HEK293T (cell line): ENCODE data around the gene ZNF710.
"Not testable (repeated sequence)": the region's sequence is repeated elsewhere in the genome, so short reads cannot be mapped to it uniquely, and the experiment has no call there.

Experiments used
- CTCF ChIA-PET: fragments of 350-600 bp; formaldehyde crosslinking; extraction: SDS; loops from one replicate; lab custom pipeline; 2021; ENCODE audit warnings: antibody characterized with exemption, inconsistent platforms; lab: Yijun Ruan, JAX
- POLR2A ChIA-PET: fragments of 350-600 bp; formaldehyde crosslinking; extraction: SDS; loops from one replicate; lab custom pipeline; 2020; ENCODE audit warnings: antibody characterized with exemption, inconsistent platforms; lab: Yijun Ruan, JAX
- DNase-seq: peaks from one replicate; pipeline ENCODE4 v3.0.0; 2012; ENCODE audit warnings: mixed read lengths; ENCODE audit errors: extremely low spot score
- ARNT ChIP-seq: fragments of 450-650 bp; IDR thresholded peaks from 2 replicates; pipeline ENCODE4 v1.6.1; 2017; ENCODE audit warnings: mild to moderate bottlenecking
- BHLHE40 ChIP-seq: fragments of 450-650 bp; IDR thresholded peaks from 2 replicates; pipeline ENCODE4 v1.6.1; 2016; ENCODE audit warnings: mild to moderate bottlenecking, moderate library complexity, borderline replicate concordance
- CTBP1 ChIP-seq: fragments of 450-650 bp; IDR thresholded peaks from 2 replicates; pipeline ENCODE4 v1.6.1; 2016; ENCODE audit warnings: borderline replicate concordance
- ELF4 ChIP-seq: fragments of 450-650 bp; IDR thresholded peaks from 2 replicates; pipeline ENCODE4 v1.6.1; 2017; ENCODE audit warnings: antibody characterized with exemption
- FOXA1 ChIP-seq: fragments of 450-650 bp; IDR thresholded peaks from 2 replicates; pipeline ENCODE4 v1.6.1; 2016; ENCODE audit warnings: mild to moderate bottlenecking
- FOXK2 ChIP-seq: fragments of 450-650 bp; IDR thresholded peaks from 2 replicates; pipeline ENCODE4 v1.6.1; 2016; ENCODE audit warnings: mild to moderate bottlenecking
- FOXM1 ChIP-seq: fragments of 450-650 bp; IDR thresholded peaks from 2 replicates; pipeline ENCODE4 v1.6.1; 2017; ENCODE audit warnings: mild to moderate bottlenecking, borderline replicate concordance
- HDGF ChIP-seq: fragments of 450-650 bp; IDR thresholded peaks from 2 replicates; pipeline ENCODE4 v1.6.1; 2017; ENCODE audit warnings: antibody characterized with exemption, borderline replicate concordance
- L3MBTL2 ChIP-seq: fragments of 450-650 bp; conservative IDR thresholded peaks from 2 replicates; pipeline ENCODE4 v1.6.1; 2016; ENCODE audit warnings: mild to moderate bottlenecking
- LEF1 ChIP-seq: fragments of 450-650 bp; IDR thresholded peaks from 2 replicates; pipeline ENCODE4 v1.6.1; 2017; ENCODE audit warnings: mild to moderate bottlenecking, borderline replicate concordance
- NFRKB ChIP-seq: fragments of 450-650 bp; IDR thresholded peaks from 2 replicates; pipeline ENCODE4 v1.6.1; 2016; ENCODE audit warnings: mild to moderate bottlenecking, moderate library complexity
- PKNOX1 ChIP-seq: fragments of 450-650 bp; IDR thresholded peaks from 2 replicates; pipeline ENCODE4 v1.6.1; 2016
- SP1 ChIP-seq: fragments of 450-650 bp; IDR thresholded peaks from 2 replicates; pipeline ENCODE4 v1.6.1; 2017
- SUZ12 ChIP-seq: fragments of 450-650 bp; IDR thresholded peaks from 2 replicates; pipeline ENCODE4 v1.6.1; 2016; ENCODE audit warnings: mild to moderate bottlenecking
- TARDBP ChIP-seq: fragments of 450-650 bp; IDR thresholded peaks from 2 replicates; pipeline ENCODE4 v1.6.1; 2016
- ZNF384 ChIP-seq: fragments of 450-650 bp; IDR thresholded peaks from 2 replicates; pipeline ENCODE4 v1.6.1; 2016

The ZNF710 gene

GRCh38 chr15:90064911-90065681 is 64.0 kb downstream of the ZNF710 start:
- TF ChIP-seq SUZ12, result no peak
- TF ChIP-seq PKNOX1, result no peak
- no peak for TF ChIP-seq HDGF
- TF ChIP-seq BHLHE40, result no peak
- no peak for TF ChIP-seq ELF4
- TF ChIP-seq FOXM1, result no peak
- TF ChIP-seq LEF1, result no peak
- TF ChIP-seq ZNF384, result no peak
- TF ChIP-seq CTBP1, result no peak
- no peak for TF ChIP-seq TARDBP
- POLR2A ChIA-PET, result interaction anchor here (1.0 kb wide), 1 partner anchor 171 kb away, joined by 3 read pairs; the partner anchor contains the start of gene AP3S2
- CTCF ChIA-PET, result interaction anchor here (0.7 kb wide), 2 partner anchors 66 to 166 kb away, joined by 3 read pairs; no protein-coding TSS in a partner anchor
- DNase-seq, result no peak

GRCh38 chr15:90065682-90066049 is 64.5 kb downstream of the ZNF710 start:
- ChIA-PET POLR2A (no interaction called here), CTCF (interaction anchor here (0.7 kb wide), 1 partner anchor 66 kb away, joined by 3 read pairs; no protein-coding TSS in a partner anchor)
- no peak for DNase-seq

GRCh38 chr15:90067181-90067952 is 66.2 kb downstream of the ZNF710 start:
- ChIA-PET POLR2A (no interaction called here), CTCF (no interaction called here)
- TF ChIP-seq CTBP1, result no peak
- TF ChIP-seq SUZ12, result no peak
- no peak for TF ChIP-seq BHLHE40
- TF ChIP-seq PKNOX1, result no peak
- TF ChIP-seq ARNT, result no peak
- TF ChIP-seq NFRKB, result no peak
- DNase-seq, result no peak

More at GRCh38 chr15:90065682-90066049, 64.5 kb downstream of the ZNF710 start:
- TF ChIP-seq NFRKB (no peak), HDGF (no peak), FOXK2 (no peak), ARNT (no peak), FOXA1 (no peak), SP1 (no peak), FOXM1 (no peak), CTBP1 (no peak), L3MBTL2 (no peak), LEF1 (no peak), PKNOX1 (no peak), ZNF384 (no peak), BHLHE40 (no peak), SUZ12 (no peak), ELF4 (no peak)

- CTCF ChIA-PET, result interaction anchor here (0.7 kb wide), 1 partner anchor 629 kb away, joined by 3 read pairs; no protein-coding TSS in a partner anchor
- POLR2A ChIA-PET, result no interaction called here
- TF ChIP-seq NFRKB (no peak), CTBP1 (no peak), LEF1 (no peak), SP1 (no peak), L3MBTL2 (no peak)
- no peak for DNase-seq
Observed at GRCh38 chr15:90067953-90068606, 67.0 kb downstream of the ZNF710 start.

GRCh38 chr15:90070623-90071022 is 69.5 kb downstream of the ZNF710 start:
- POLR2A ChIA-PET, DNase-seq: not testable (repeated sequence)
- CTCF ChIA-PET, result interaction anchor here (0.6 to 1.7 kb wide), 6 partner anchors 16 to 971 kb away, joined by 3 to 6 read pairs (median 4); no protein-coding TSS in a partner anchor
